Lung (tissue), 12 donors: Measurements from ENCODE around the gene KCNJ6. TPM values are rescaled to one million over a fixed set of nuclear protein-coding genes. Genes with fewer than 3 reads are reported as not detected.
A peak's percentile ranks its signal among the peaks of the same experiment; 100 is the strongest.

ENCODE experiments used
- ATAC-seq: fragments of 200-7000 bp; cut with Tn5 transposase; one replicate; pipeline ENCODE4 v1.9.1; 2020; ENCODE audit warnings: moderate number of reproducible peaks; ENCODE audit not compliant: insufficient read depth, low FRiP score
- DNase-seq, 3 donors: peaks; one replicate each; pipeline ENCODE4 v3.0.0-alpha.2; 2013 to 2017
- H3K27ac ChIP-seq, 2 donors: one replicate each; pipeline ENCODE4 v1.5.1; 2013; ENCODE audit warnings: mild to moderate bottlenecking in 2 of 2, moderate library complexity in 2 of 2, control low read depth in 1 of 2, inconsistent platforms in 1 of 2, low read depth in 1 of 2, low read length in 1 of 2
- H3K27me3 ChIP-seq, 3 donors: one replicate each; pipeline ENCODE4 v1.5.1; 2013; ENCODE audit warnings: low read length in 2 of 3; ENCODE audit not compliant: control insufficient read depth in 3 of 3, insufficient read depth in 3 of 3
- H3K36me3 ChIP-seq, 4 donors: one replicate each; pipeline ENCODE4 v1.5.1; 2013; ENCODE audit warnings: low read length in 4 of 4, mild to moderate bottlenecking in 1 of 4, moderate library complexity in 1 of 4; ENCODE audit not compliant: control insufficient read depth in 4 of 4, insufficient read depth in 4 of 4
- H3K4me1 ChIP-seq, 5 donors: one replicate each; pipeline ENCODE4 v1.5.1; 2013; ENCODE audit warnings: low read length in 5 of 5, mild to moderate bottlenecking in 2 of 5, moderate library complexity in 1 of 5; ENCODE audit not compliant: control insufficient read depth in 5 of 5, insufficient read depth in 5 of 5
- H3K4me3 ChIP-seq: one replicate; pipeline ENCODE4 v1.5.1; 2013; ENCODE audit warnings: mild to moderate bottlenecking, control low read depth, moderate library complexity
- H3K9ac ChIP-seq, 2 donors: one replicate each; pipeline ENCODE4 v1.5.1; 2013; ENCODE audit warnings: low read length in 2 of 2, control low read depth in 1 of 2; ENCODE audit not compliant: insufficient read depth in 1 of 2
- H3K9me3 ChIP-seq, 4 donors: one replicate each; pipeline ENCODE4 v1.5.1; 2013; ENCODE audit warnings: low read length in 3 of 4, mild to moderate bottlenecking in 1 of 4, moderate library complexity in 1 of 4; ENCODE audit not compliant: control insufficient read depth in 4 of 4, insufficient read depth in 3 of 4
- CTCF ChIP-seq: IDR thresholded peaks from 2 replicates; pipeline ENCODE4 v1.5.1; 2012; ENCODE audit warnings: mild to moderate bottlenecking; ENCODE audit errors: control extremely low read depth, extremely low read depth
- WGBS, 2 donors: extraction: QIAGEN DNeasy Blood & Tissue Kit; methylation state at CpG; one replicate each; pipeline ENCODE4 v1.1.7; 2013; 5-methylcytosine and 5-hydroxymethylcytosine counted together
- polyA plus RNA-seq, 2 donors: library from polyadenylated mRNA; stranded (reverse); fragments of 200-250 nt; gene quantifications; one replicate each; pipeline ENCODE4 v1.2.1, GENCODE V29; 2013
- total RNA-seq, 2 donors: library from RNA; depleted of rRNA in 1 of 2; stranded (reverse); fragments of >200 nt in 1 of 2; gene quantifications; one replicate each; pipeline ENCODE4 v1.2.1, GENCODE V29; 2014 to 2021
- donor health status: control.
- donor health status: control.
- donor health status: Bipolar disorder and iron deficiency.
- donor health status: healthy.
- donor health status: DM: yes; HTN: yes; CAD: no.

KCNJ6 gene
- total and polyA plus RNA-seq, 4 donors = 0.01 to 0.31 (median 0.03) TPM

GRCh38 chr21:37751268-37751975, 164.8 kb downstream of the KCNJ6 start:
- ATAC-seq (no peak), DNase-seq (peak in 1 of 3 donors; percentile 15)
- WGBS, 2 donors = 67 to 73% methylated on average over 10 of the region's 10 CpGs
- Histone ChIP-seq H3K36me3 (no peaks in the 10 kb centered on the region), H3K9me3 (peaks cover 0 to 2% (median 0%) of the 10 kb centered on the region in 4 donors), H3K9ac (no peak overlapping the region), H3K27ac (no peak overlapping the region), H3K4me1 (peaks cover 0 to 13% (median 0%) of the 10 kb centered on the region in 5 donors), H3K27me3 (peaks cover 0 to 7% (median 0%) of the 10 kb centered on the region in 3 donors), H3K4me3 (no peak overlapping the region)
- no peak for TF ChIP-seq CTCF

- peaks cover 0 to 2% (median 0%) of the 10 kb centered on the region in 4 donors for H3K9me3 ChIP-seq
- H3K27ac ChIP-seq = no peak overlapping the region
- TF ChIP-seq CTCF = no peak
- no peak overlapping the region for H3K9ac ChIP-seq
- DNase-seq (no peak), ATAC-seq (no peak)
- H3K27me3 ChIP-seq = no peaks in the 10 kb centered on the region
- 76 to 81% methylated on average over 9 of the region's 9 CpGs for WGBS, 2 donors
- H3K4me3 ChIP-seq = no peak overlapping the region
- H3K36me3 ChIP-seq = no peaks in the 10 kb centered on the region
- peaks cover 0 to 13% (median 0%) of the 10 kb centered on the region in 5 donors for H3K4me1 ChIP-seq
These were observed 167.1 kb downstream of the KCNJ6 start for GRCh38 chr21:37749132-37749531.

GRCh38 chr21:37748351-37748750, 167.9 kb downstream of the KCNJ6 start:
- H3K36me3 ChIP-seq = no peaks in the 10 kb centered on the region
- no peaks in the 10 kb centered on the region for H3K27me3 ChIP-seq
- peaks cover 0 to 2% (median 0%) of the 10 kb centered on the region in 4 donors for H3K9me3 ChIP-seq
- H3K4me1 ChIP-seq = peaks cover 0 to 9% (median 0%) of the 10 kb centered on the region in 5 donors
- DNase-seq (no peak), ATAC-seq (no peak)
- 89 to 91% methylated on average over 3 of the region's 3 CpGs for WGBS, 2 donors
- no peak for TF ChIP-seq CTCF
- H3K27ac ChIP-seq = no peak overlapping the region
- H3K4me3 ChIP-seq = no peak overlapping the region
- no peak overlapping the region for H3K9ac ChIP-seq
